ENCODE measurements around the gene EVX1.

The EVX1 gene

DNA sequence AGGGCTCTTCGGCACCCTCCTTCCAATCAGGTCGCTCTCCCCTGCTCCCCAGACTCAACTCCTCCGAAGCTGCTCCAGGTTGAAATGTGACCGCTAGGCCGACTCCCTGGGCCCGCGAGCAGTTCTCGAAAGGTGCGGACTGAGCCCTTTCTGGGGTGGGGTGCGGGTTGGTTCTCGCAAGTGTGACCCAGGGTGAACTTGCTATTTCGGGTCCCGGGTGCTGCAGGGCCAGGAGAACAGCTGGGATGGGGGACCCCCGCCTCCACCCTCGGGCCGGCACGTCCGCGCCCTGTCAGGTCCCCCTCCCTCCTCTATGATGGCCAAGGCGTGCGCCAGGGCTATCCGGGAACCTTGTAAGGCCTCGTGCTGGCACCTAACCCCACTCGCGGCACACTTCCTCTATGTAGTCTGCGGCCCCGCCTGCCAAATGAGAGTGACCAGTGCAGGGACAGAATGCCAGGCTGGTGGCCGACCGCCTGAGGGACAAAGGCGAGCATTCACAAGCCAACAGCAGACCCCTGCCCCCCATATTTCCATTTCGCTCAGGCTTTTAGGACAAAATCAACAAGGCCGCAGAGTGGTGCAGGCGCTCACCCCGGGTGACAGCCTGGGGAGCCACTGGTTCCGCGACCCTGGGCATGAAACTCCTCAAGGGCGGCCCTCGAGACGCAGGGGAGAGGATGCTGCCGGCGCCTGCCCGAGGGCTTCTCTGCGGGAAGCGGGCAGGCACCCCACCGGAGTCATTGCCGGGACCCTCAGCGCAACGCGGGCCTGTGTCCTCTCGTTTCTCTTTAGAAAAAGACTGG is 29.0 kb upstream of the EVX1 start:
- TF ChIP-seq, protein P1, sequence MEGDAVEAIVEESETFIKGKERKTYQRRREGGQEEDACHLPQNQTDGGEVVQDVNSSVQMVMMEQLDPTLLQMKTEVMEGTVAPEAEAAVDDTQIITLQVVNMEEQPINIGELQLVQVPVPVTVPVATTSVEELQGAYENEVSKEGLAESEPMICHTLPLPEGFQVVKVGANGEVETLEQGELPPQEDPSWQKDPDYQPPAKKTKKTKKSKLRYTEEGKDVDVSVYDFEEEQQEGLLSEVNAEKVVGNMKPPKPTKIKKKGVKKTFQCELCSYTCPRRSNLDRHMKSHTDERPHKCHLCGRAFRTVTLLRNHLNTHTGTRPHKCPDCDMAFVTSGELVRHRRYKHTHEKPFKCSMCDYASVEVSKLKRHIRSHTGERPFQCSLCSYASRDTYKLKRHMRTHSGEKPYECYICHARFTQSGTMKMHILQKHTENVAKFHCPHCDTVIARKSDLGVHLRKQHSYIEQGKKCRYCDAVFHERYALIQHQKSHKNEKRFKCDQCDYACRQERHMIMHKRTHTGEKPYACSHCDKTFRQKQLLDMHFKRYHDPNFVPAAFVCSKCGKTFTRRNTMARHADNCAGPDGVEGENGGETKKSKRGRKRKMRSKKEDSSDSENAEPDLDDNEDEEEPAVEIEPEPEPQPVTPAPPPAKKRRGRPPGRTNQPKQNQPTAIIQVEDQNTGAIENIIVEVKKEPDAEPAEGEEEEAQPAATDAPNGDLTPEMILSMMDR (IDR thresholded peaks at IDR 0.05; ENCODE audit: unreplicated experiment in 3 of 3), result no peak
- Mint-ChIP-seq H3K27me3 (ENCODE audit: low read depth) (peaks cover 100% of the 10 kb centered on the region), H3K27ac (no peak overlapping the region), H3K36me3 (ENCODE audit: low read depth) (no peaks in the 10 kb centered on the region), H3K4me3 (no peak overlapping the region), H3K9me3 (no peaks in the 10 kb centered on the region), H3K4me1 (no peaks in the 10 kb centered on the region)

DNA sequence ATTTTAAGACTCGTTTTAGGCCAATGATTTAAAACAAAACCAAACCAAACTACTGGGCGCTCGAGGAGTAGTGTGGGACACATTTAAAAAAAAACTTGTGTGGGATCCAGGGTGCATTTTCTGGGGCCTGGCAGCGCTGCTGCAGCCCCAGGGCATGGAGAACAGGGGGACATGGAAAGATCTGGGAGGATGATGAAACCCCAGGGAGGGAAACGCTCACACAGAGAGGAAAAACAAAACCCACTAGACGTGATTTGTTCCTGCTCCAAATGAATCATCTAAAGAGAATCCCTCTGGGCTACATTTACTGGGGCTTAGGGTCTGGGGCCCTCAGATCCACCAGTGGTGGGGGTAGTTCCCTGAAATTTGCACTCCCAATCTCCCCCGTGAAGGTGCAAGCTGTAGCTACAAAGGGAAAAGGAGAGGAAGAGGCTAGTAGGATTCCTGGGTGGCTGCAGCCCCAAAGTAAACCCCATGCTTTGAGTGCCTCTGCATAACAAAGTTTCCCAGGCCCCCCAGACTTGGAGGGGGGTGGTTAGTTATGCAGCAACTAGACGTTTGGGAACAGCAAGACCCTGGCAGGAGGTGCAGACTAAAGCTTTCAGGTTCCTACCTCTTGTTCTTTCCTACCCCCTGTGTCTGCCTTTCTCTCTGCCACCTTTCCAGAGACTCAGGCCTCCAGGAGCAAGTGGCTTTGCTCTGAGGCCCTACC is 28.2 kb upstream of the EVX1 start:
- H3K4me3 Mint-ChIP-seq, result no peak overlapping the region

GRCh38 chr7:27215356-27215755 is 27.2 kb upstream of the EVX1 start:
- Mint-ChIP-seq H3K36me3 (ENCODE audit: low read depth) (no peaks in the 10 kb centered on the region), H3K27ac (no peak overlapping the region), H3K27me3 (ENCODE audit: low read depth) (peaks cover 100% of the 10 kb centered on the region), H3K4me3 (no peak overlapping the region), H3K9me3 (no peaks in the 10 kb centered on the region), H3K4me1 (no peaks in the 10 kb centered on the region)
- TF ChIP-seq, protein P1 (IDR thresholded peaks at IDR 0.05; ENCODE audit: unreplicated experiment in 3 of 3), result no peak

More for the DNA sequence above, 28.2 kb upstream of the EVX1 start:
- Mint-ChIP-seq H3K27ac (no peak overlapping the region), H3K9me3 (no peaks in the 10 kb centered on the region), H3K27me3 (ENCODE audit: low read depth) (peaks cover 100% of the 10 kb centered on the region), H3K36me3 (ENCODE audit: low read depth) (no peaks in the 10 kb centered on the region), H3K4me1 (no peaks in the 10 kb centered on the region)
- TF ChIP-seq, protein P1 (IDR thresholded peaks at IDR 0.05; ENCODE audit: unreplicated experiment in 3 of 3), result no peak

- no peak overlapping the region for H3K4me3 Mint-ChIP-seq
- H3K27ac Mint-ChIP-seq, result no peak overlapping the region
- TF ChIP-seq, protein P1 (IDR thresholded peaks at IDR 0.05; ENCODE audit: unreplicated experiment in 3 of 3), result no peak
- H3K9me3 Mint-ChIP-seq, result peaks cover 2% of the 10 kb centered on the region
- H3K27me3 Mint-ChIP-seq (ENCODE audit: low read depth), result peaks cover 100% of the 10 kb centered on the region
- no peaks in the 10 kb centered on the region for H3K4me1 Mint-ChIP-seq
- no peaks in the 10 kb centered on the region for H3K36me3 Mint-ChIP-seq (ENCODE audit: low read depth)
Measured at GRCh38 chr7:27217951-27218350, 24.7 kb upstream of the EVX1 start.

DNA sequence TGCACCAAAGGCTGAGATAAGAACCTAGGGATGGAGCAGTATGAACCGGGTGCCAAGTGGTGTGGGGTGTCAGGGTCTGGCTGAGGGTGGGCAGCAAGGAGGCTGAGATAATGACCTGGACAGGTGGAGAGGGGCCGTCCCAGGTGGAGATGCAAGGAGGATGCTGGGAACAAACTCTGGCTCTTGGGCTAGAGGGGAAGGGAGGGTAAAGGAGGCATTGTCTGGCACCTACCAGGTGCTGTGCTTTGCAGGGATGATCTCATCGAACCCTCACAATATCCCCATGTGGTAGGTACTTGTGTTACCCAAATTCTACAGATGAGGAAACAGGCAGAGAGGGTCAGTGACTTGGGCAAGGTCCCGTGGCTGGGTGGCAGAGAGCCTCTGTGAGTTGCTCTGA is 22.8 kb upstream of the EVX1 start:
- Mint-ChIP-seq H3K4me3 (no peak overlapping the region), H3K36me3 (ENCODE audit: low read depth) (no peaks in the 10 kb centered on the region), H3K4me1 (peaks cover under 1% of the 10 kb centered on the region), H3K27me3 (ENCODE audit: low read depth) (peaks cover 100% of the 10 kb centered on the region), H3K27ac (no peak overlapping the region), H3K9me3 (peaks cover 2% of the 10 kb centered on the region)
- TF ChIP-seq, protein P1 (IDR thresholded peaks at IDR 0.05; ENCODE audit: unreplicated experiment in 3 of 3), result no peak

Measured in nephron (organoid).